C4-2B (cell line): Measurements from ENCODE around the gene MYG1.

Source experiments
- H3K27ac ChIP-seq: fragments of 450-650 bp; 2 replicates; pipeline ENCODE4 v1.5.1; 2017
- CTCF ChIP-seq: fragments of 450-650 bp; conservative IDR thresholded peaks from 2 replicates; pipeline ENCODE4 v1.5.1; 2017; ENCODE audit warnings: mild to moderate bottlenecking
- ZFX ChIP-seq: fragments of 450-650 bp; IDR thresholded peaks from 2 replicates; pipeline ENCODE4 v1.6.1; 2017

The MYG1 gene

GRCh38 chr12:53332744-53333143 is 33.2 kb downstream of the MYG1 start:
- H3K27ac ChIP-seq: no peak overlapping the region
- TF ChIP-seq ZFX (no peak), CTCF (no peak)

- TF ChIP-seq CTCF (no peak), ZFX (no peak)
- H3K27ac ChIP-seq: no peak overlapping the region
Observed at GRCh38 chr12:53333289-53333688, 33.8 kb downstream of the MYG1 start.

- H3K27ac ChIP-seq: no peak overlapping the region
- TF ChIP-seq CTCF: no peak
- no peak for TF ChIP-seq ZFX
Observed at GRCh38 chr12:53333845-53334244, 34.4 kb downstream of the MYG1 start.

GRCh38 chr12:53334822-53335221 is 35.3 kb downstream of the MYG1 start:
- H3K27ac ChIP-seq: no peak overlapping the region
- TF ChIP-seq ZFX: no peak
- TF ChIP-seq CTCF: no peak

GRCh38 chr12:53336181-53336681 is 36.7 kb downstream of the MYG1 start, which contains the start of gene SP7:
Gene SP7, minus strand, starts transcription at chr12:53336354. Its CDS starts 708 bp downstream, at chr12:53335646.
- TF ChIP-seq CTCF (no peak), ZFX (no peak)
- no peak within 1 kb of the TSS for H3K27ac ChIP-seq

GRCh38 chr12:53338017-53338416 is 38.5 kb downstream of the MYG1 start:
- no peak overlapping the region for H3K27ac ChIP-seq
- TF ChIP-seq CTCF (no peak), ZFX (no peak)

GRCh38 chr12:53338916-53339315 is 39.4 kb downstream of the MYG1 start:
- H3K27ac ChIP-seq: no peak overlapping the region
- TF ChIP-seq ZFX (no peak), CTCF (no peak)
